ENCODE results near the gene AKT3.
A peak's percentile ranks its signal among the peaks of the same experiment; 100 is the strongest.

The AKT3 gene

GRCh38 chr1:243497939-243498681 is 351.9 kb downstream of the AKT3 start:
- no peak for TF ChIP-seq CTCF (conservative IDR thresholded peaks at IDR 0.05; ENCODE audit: low read depth, low read length)
- H3K4me3 ChIP-seq (ENCODE audit: low read length) = no peak overlapping the region
- no peak for DNase-seq (ENCODE audit: low read depth)

GRCh38 chr1:243496806-243497205 is 353.2 kb downstream of the AKT3 start:
- H3K4me3 ChIP-seq (ENCODE audit: low read length) = no peak overlapping the region
- DNase-seq (ENCODE audit: low read depth) = no peak
- TF ChIP-seq CTCF (conservative IDR thresholded peaks at IDR 0.05; ENCODE audit: low read depth, low read length) = no peak

- no peak overlapping the region for H3K4me3 ChIP-seq (ENCODE audit: low read length)
- TF ChIP-seq CTCF (conservative IDR thresholded peaks at IDR 0.05; ENCODE audit: low read depth, low read length) = no peak
- DNase-seq (ENCODE audit: low read depth) = no peak
Observed at GRCh38 chr1:243496187-243496646, 353.8 kb downstream of the AKT3 start.

GRCh38 chr1:243495442-243496186 is 354.4 kb downstream of the AKT3 start:
- no peak overlapping the region for H3K4me3 ChIP-seq (ENCODE audit: low read length)
- peak; percentile 62 for DNase-seq (ENCODE audit: low read depth)
- TF ChIP-seq CTCF (conservative IDR thresholded peaks at IDR 0.05; ENCODE audit: low read depth, low read length) = no peak

GRCh38 chr1:243494741-243495431 is 355.2 kb downstream of the AKT3 start:
- no peak overlapping the region for H3K4me3 ChIP-seq (ENCODE audit: low read length)
- no peak for TF ChIP-seq CTCF (conservative IDR thresholded peaks at IDR 0.05; ENCODE audit: low read depth, low read length)
- no peak for DNase-seq (ENCODE audit: low read depth)

GRCh38 chr1:243493156-243494129 is 356.6 kb downstream of the AKT3 start:
- H3K4me3 ChIP-seq (ENCODE audit: low read length) = no peak overlapping the region
- no peak for TF ChIP-seq CTCF (conservative IDR thresholded peaks at IDR 0.05; ENCODE audit: low read depth, low read length)
- DNase-seq (ENCODE audit: low read depth) = no peak
